H9 (cell line): Measurements from ENCODE around the gene PRMT7. TPM values are rescaled to one million over a fixed set of nuclear protein-coding genes. Genes with fewer than 3 reads are reported as not detected.

ENCODE experiments used
- DNase-seq: peaks from one replicate; pipeline ENCODE4 v3.0.0-alpha.2; 2017
- H2AFZ ChIP-seq: one replicate; pipeline ENCODE4 v1.6.1; 2013; ENCODE audit warnings: mild to moderate bottlenecking, low read length, control low read depth, moderate library complexity
- H2AK5ac ChIP-seq: 2 replicates; pipeline ENCODE4 v1.6.1; 2013; ENCODE audit warnings: low read length, control low read depth, mixed read lengths; ENCODE audit not compliant: insufficient read length
- H2BK120ac ChIP-seq: one replicate; pipeline ENCODE4 v1.6.1; 2013; ENCODE audit warnings: low read depth, mild to moderate bottlenecking, low read length, control low read depth, inconsistent platforms; ENCODE audit not compliant: poor library complexity, severe bottlenecking
- H2BK12ac ChIP-seq: 2 replicates; pipeline ENCODE4 v1.6.1; 2013; ENCODE audit warnings: low read length, control low read depth, mixed read lengths, low read depth; ENCODE audit not compliant: insufficient read length
- H2BK15ac ChIP-seq: 2 replicates; pipeline ENCODE4 v1.6.1; 2013; ENCODE audit warnings: low read depth, low read length, control low read depth
- H2BK20ac ChIP-seq: one replicate; pipeline ENCODE4 v1.6.1; 2013; ENCODE audit warnings: low read depth, mild to moderate bottlenecking, low read length, control low read depth, inconsistent platforms; ENCODE audit not compliant: poor library complexity, severe bottlenecking
- H2BK5ac ChIP-seq: 2 replicates; pipeline ENCODE4 v1.6.1; 2013; ENCODE audit warnings: low read length, control low read depth, mixed read lengths; ENCODE audit not compliant: insufficient read length
- H3K14ac ChIP-seq: 2 replicates; pipeline ENCODE4 v1.6.1; 2013; ENCODE audit warnings: low read length, control low read depth; ENCODE audit not compliant: insufficient read depth
- H3K18ac ChIP-seq: 2 replicates; pipeline ENCODE4 v1.6.1; 2013; ENCODE audit warnings: low read depth, mild to moderate bottlenecking, mixed read lengths, low read length, control low read depth; ENCODE audit not compliant: insufficient read length
- H3K23ac ChIP-seq: 2 replicates; pipeline ENCODE4 v1.6.1; 2013; ENCODE audit warnings: low read length, control low read depth, mixed read lengths, low read depth; ENCODE audit not compliant: insufficient read length
- H3K23me2 ChIP-seq: 2 replicates; pipeline ENCODE4 v1.6.1; 2013; ENCODE audit warnings: low read depth, mild to moderate bottlenecking, mixed read lengths, low read length, control low read depth; ENCODE audit not compliant: insufficient read length, poor library complexity, severe bottlenecking
- H3K27ac ChIP-seq: 2 replicates; pipeline ENCODE4 v1.5.1; 2013; ENCODE audit warnings: low read length, control low read depth, mixed read lengths, low read depth; ENCODE audit not compliant: insufficient read length
- H3K27me3 ChIP-seq: 2 replicates; pipeline ENCODE4 v1.6.1; 2013; ENCODE audit warnings: low read length, control low read depth, inconsistent platforms; ENCODE audit not compliant: insufficient read depth
- H3K4ac ChIP-seq: 2 replicates; pipeline ENCODE4 v1.6.1; 2013; ENCODE audit warnings: low read depth, mild to moderate bottlenecking, control low read depth, inconsistent platforms, low read length, moderate library complexity
- H3K4me1 ChIP-seq: 2 replicates; pipeline ENCODE4 v1.6.1; 2013; ENCODE audit warnings: low read length, control low read depth, inconsistent platforms; ENCODE audit not compliant: insufficient read depth
- H3K4me2 ChIP-seq: 2 replicates; pipeline ENCODE4 v1.6.1; 2013; ENCODE audit warnings: low read length, control low read depth, mixed read lengths; ENCODE audit not compliant: insufficient read length, insufficient read depth
- H3K56ac ChIP-seq: 2 replicates; pipeline ENCODE4 v1.6.1; 2013; ENCODE audit warnings: low read depth, mild to moderate bottlenecking, mixed read lengths, low read length, control low read depth; ENCODE audit not compliant: insufficient read length
- H3K79me1 ChIP-seq: 2 replicates; pipeline ENCODE4 v1.6.1; 2013; ENCODE audit warnings: low read depth, mild to moderate bottlenecking, moderate library complexity, low read length, control low read depth, inconsistent platforms; ENCODE audit not compliant: insufficient read depth, poor library complexity, severe bottlenecking
- H3K79me2 ChIP-seq: 2 replicates; pipeline ENCODE4 v1.6.1; 2013; ENCODE audit warnings: low read length, control low read depth, inconsistent platforms; ENCODE audit not compliant: insufficient read depth
- H3K9ac ChIP-seq: 2 replicates; pipeline ENCODE4 v1.6.1; 2013; ENCODE audit warnings: low read length, control low read depth, mixed read lengths; ENCODE audit not compliant: insufficient read length; ENCODE audit errors: extremely low read depth
- H3K9me3 ChIP-seq: one replicate; pipeline ENCODE4 v1.6.1; 2013; ENCODE audit warnings: low read depth, low read length, inconsistent platforms; ENCODE audit not compliant: control insufficient read depth
- H3T11ph ChIP-seq: one replicate; pipeline ENCODE4 v1.6.1; 2013; ENCODE audit warnings: mild to moderate bottlenecking, low read length, control low read depth, inconsistent platforms
- H4K20me1 ChIP-seq: one replicate; pipeline ENCODE4 v1.6.1; 2013; ENCODE audit not compliant: control insufficient read depth, insufficient read length, insufficient read depth
- H4K5ac ChIP-seq: 2 replicates; pipeline ENCODE4 v1.6.1; 2013; ENCODE audit warnings: low read depth, mild to moderate bottlenecking, mixed read lengths, low read length, control low read depth; ENCODE audit not compliant: insufficient read length
- H4K8ac ChIP-seq: replicated peaks from 2 replicates; pipeline ENCODE4 v1.6.1; 2013; ENCODE audit warnings: low read length, control low read depth, mixed read lengths, low read depth; ENCODE audit not compliant: insufficient read length
- H4K91ac ChIP-seq: 2 replicates; pipeline ENCODE4 v1.6.1; 2013; ENCODE audit warnings: low read depth, mild to moderate bottlenecking, moderate library complexity, mixed read lengths, low read length, control low read depth; ENCODE audit not compliant: insufficient read length
- H3K27ac Mint-ChIP-seq, 3 experiments: 2 replicates in 2 of 3; 3 replicates in 1 of 3; pipeline ENCODE4 v1.8.0; 2020 to 2021; ENCODE audit warnings: mixed read lengths in 3 of 3, mild to moderate bottlenecking in 1 of 3, moderate library complexity in 1 of 3
- H3K27me3 Mint-ChIP-seq: 2 replicates; pipeline ENCODE4 v1.8.0; 2021; ENCODE audit warnings: low read depth, mild to moderate bottlenecking, moderate library complexity, mixed read lengths
- H3K36me3 Mint-ChIP-seq, 3 experiments: 2 replicates in 2 of 3; 3 replicates in 1 of 3; pipeline ENCODE4 v1.8.0; 2020 to 2021; ENCODE audit warnings: low read depth in 3 of 3, mixed read lengths in 3 of 3; ENCODE audit not compliant: insufficient read depth in 1 of 3
- H3K4me1 Mint-ChIP-seq, 2 experiments: 2 replicates each; pipeline ENCODE4 v1.8.0; 2020; ENCODE audit warnings: mixed read lengths in 2 of 2
- H3K4me3 Mint-ChIP-seq, 2 experiments: 2 replicates in 1 of 2; 3 replicates in 1 of 2; pipeline ENCODE4 v1.8.0; 2020 to 2021; ENCODE audit warnings: mild to moderate bottlenecking in 2 of 2, mixed read lengths in 2 of 2, moderate library complexity in 1 of 2
- H3K9me3 Mint-ChIP-seq, 2 experiments: 2 replicates in 1 of 2; 3 replicates in 1 of 2; pipeline ENCODE4 v1.8.0; 2020; ENCODE audit warnings: mild to moderate bottlenecking in 2 of 2, mixed read lengths in 2 of 2, moderate library complexity in 1 of 2
- CTCF ChIP-seq: fragments of 200-600 bp; sonication (generic); conservative IDR thresholded peaks from 3 replicates; pipeline ENCODE4 v1.8.0; 2021; ENCODE audit warnings: antibody characterized with exemption, mild to moderate bottlenecking
- WGBS: extraction: QIAGEN DNeasy Blood & Tissue Kit; methylation state at CpG from one replicate; pipeline ENCODE4 v1.1.7; 2013; ENCODE audit warnings: missing lambda C conversion rate, low lambda C conversion rate, mixed read lengths; ENCODE audit not compliant: insufficient read length; ENCODE audit errors: extremely low coverage; 5-methylcytosine and 5-hydroxymethylcytosine counted together
- total RNA-seq: library from RNA; stranded (reverse); gene quantifications from 2 replicates; pipeline ENCODE4 v1.2.1, GENCODE V29; 2021

The PRMT7 gene
- total RNA-seq, 1 experiment from 2014 or later, result 56.6 TPM

GRCh38 chr16:68356919-68357286 lies 46.1 kb downstream of the PRMT7 start:
- no peak overlapping the region for H3T11ph ChIP-seq
- no peak overlapping the region for H4K5ac ChIP-seq
- H3K56ac ChIP-seq, result no peak overlapping the region
- DNase-seq, result no peak
- H2AK5ac ChIP-seq, result no peak overlapping the region
- H3K18ac ChIP-seq, result no peak overlapping the region
- no peak overlapping the region for H2BK15ac ChIP-seq
- Mint-ChIP-seq H3K27ac (no peak overlapping the region), H3K36me3 (peaks cover 9 to 49% (median 45%) of the 10 kb centered on the region in 3 experiments; a peak in 6 of 7 replicates), H3K4me1 (0 out of 4 replicates have a peak, but pooled peaks cover 0 to 5% of the 10 kb centered on the region in 2 experiments), H3K4me3 (no peak overlapping the region), H3K27me3 (no peaks in the 10 kb centered on the region), H3K9me3 (no peaks in the 10 kb centered on the region)
- no peak overlapping the region for H2BK20ac ChIP-seq
- no peaks in the 10 kb centered on the region for H3K27me3 ChIP-seq
- H3K9ac ChIP-seq, result no peak overlapping the region
- no peaks in the 10 kb centered on the region for H3K23me2 ChIP-seq
- no peak overlapping the region for H2BK5ac ChIP-seq
- H3K4ac ChIP-seq, result no peak overlapping the region
- H2BK120ac ChIP-seq, result no peak overlapping the region
- no peaks in the 10 kb centered on the region for H3K79me1 ChIP-seq
- H3K27ac ChIP-seq, result no peak overlapping the region
- no peak overlapping the region for H2AFZ ChIP-seq
- no peak overlapping the region for H2BK12ac ChIP-seq
- H4K20me1 ChIP-seq, result no peaks in the 10 kb centered on the region
- no peaks in the 10 kb centered on the region for H3K9me3 ChIP-seq
- H3K79me2 ChIP-seq, result no peaks in the 10 kb centered on the region
- no CpG with 5 or more reads among the region's 5 CpGs for WGBS
- no peak for TF ChIP-seq CTCF
- H3K14ac ChIP-seq, result no peak overlapping the region
- no peak overlapping the region for H4K91ac ChIP-seq
- H3K4me2 ChIP-seq, result no peak overlapping the region
- no peak overlapping the region for H3K23ac ChIP-seq
- no peak overlapping the region for H4K8ac ChIP-seq
- no peaks in the 10 kb centered on the region for H3K4me1 ChIP-seq
